RWPE1 (cell line): ENCODE results near the gene FREM3.
A peak's percentile ranks its signal among the peaks of the same experiment; 100 is the strongest.
"Not testable (repeated sequence)": the region's sequence is repeated elsewhere in the genome, so short reads cannot be mapped to it uniquely, and the experiment has no call there.

ENCODE experiments used
- CTCF ChIA-PET: fragments of 350-600 bp; sonication (Branson Sonifier 250); formaldehyde crosslinking; extraction: SDS; loops from one replicate; lab custom pipeline; 2021; lab: Yijun Ruan, JAX
- POLR2A ChIA-PET: fragments of 400-600 bp; formaldehyde crosslinking; extraction: SDS; loops from one replicate; lab custom pipeline; 2020; ENCODE audit warnings: antibody characterized with exemption; ENCODE audit not compliant: low non-redundant PET; lab: Yijun Ruan, JAX
- DNase-seq: peaks from one replicate; pipeline ENCODE4 v3.0.0; 2012; ENCODE audit warnings: low spot score
- H3K27ac ChIP-seq: fragments of 450-650 bp; 2 replicates; pipeline ENCODE4 v1.5.1; 2017
- TF ChIP-seq, protein P1 (sequence below): fragments of 450-650 bp; conservative IDR thresholded peaks from 2 replicates; pipeline ENCODE4 v1.5.1; 2017; ENCODE audit warnings: low read depth, mild to moderate bottlenecking

The FREM3 gene

DNA sequence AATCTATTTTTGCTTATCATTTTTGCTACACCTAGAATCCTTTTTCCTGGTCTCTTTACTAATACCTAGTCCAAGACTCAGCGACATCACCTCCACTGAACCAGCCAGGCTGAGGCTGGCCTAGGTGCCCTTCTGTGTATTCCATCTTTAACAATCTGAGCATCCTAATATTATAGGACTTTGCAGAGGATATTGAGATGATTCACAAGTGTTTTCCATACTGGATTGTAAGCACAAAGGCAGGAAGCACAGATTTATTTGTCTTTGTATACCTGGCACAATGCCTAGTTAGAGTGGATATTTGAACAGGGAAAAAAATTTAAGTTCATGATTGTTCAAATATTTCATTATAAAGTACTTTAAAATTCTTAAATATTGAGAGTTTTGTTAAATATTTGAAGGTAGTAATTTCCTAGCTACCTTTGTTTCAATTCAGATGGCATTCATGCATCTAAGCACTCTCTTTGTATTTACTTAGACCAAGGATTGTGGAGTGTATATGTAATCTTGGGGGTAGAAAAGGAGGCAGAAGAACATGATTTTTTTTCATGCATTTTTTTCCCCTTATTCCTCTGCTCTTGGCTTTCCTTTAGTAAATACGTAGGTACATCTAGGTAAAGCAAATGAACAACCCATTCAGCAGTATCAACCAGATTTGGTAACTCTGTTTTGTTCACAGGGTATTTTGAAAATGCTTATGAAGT lies 168.5 kb downstream of the FREM3 start:
- CTCF ChIA-PET, result interaction anchor here (0.6 to 1.1 kb wide), 2 partner anchors 12 to 320 kb away, joined by 3 to 5 read pairs; no protein-coding TSS in a partner anchor
- TF ChIP-seq, protein P1, sequence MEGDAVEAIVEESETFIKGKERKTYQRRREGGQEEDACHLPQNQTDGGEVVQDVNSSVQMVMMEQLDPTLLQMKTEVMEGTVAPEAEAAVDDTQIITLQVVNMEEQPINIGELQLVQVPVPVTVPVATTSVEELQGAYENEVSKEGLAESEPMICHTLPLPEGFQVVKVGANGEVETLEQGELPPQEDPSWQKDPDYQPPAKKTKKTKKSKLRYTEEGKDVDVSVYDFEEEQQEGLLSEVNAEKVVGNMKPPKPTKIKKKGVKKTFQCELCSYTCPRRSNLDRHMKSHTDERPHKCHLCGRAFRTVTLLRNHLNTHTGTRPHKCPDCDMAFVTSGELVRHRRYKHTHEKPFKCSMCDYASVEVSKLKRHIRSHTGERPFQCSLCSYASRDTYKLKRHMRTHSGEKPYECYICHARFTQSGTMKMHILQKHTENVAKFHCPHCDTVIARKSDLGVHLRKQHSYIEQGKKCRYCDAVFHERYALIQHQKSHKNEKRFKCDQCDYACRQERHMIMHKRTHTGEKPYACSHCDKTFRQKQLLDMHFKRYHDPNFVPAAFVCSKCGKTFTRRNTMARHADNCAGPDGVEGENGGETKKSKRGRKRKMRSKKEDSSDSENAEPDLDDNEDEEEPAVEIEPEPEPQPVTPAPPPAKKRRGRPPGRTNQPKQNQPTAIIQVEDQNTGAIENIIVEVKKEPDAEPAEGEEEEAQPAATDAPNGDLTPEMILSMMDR, result no peak
- POLR2A ChIA-PET, result no interaction called here
- H3K27ac ChIP-seq, result no peak overlapping the region
- DNase-seq, result no peak

DNA sequence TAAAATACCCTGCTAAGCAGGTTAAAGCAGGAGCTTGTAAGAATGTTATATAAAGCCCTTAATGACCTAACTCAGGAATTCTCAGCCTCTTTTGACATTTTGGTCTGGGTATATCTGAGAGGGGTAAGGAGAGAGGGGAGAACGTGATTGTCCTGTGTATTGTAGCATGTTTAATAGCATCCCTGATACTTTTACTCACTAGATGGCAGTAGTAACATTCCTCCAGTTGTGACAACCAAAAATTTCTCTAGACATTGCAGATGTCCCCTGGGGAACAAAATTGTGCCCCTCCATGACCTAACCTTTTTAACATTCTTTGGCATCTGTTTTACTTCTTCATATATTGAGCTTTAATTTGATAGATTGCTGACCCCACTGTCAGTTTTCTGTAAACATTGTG lies 169.1 kb downstream of the FREM3 start:
- DNase-seq, result no peak
- ChIA-PET POLR2A (no interaction called here), CTCF (interaction anchor here (0.6 to 1.1 kb wide), 2 partner anchors 13 to 319 kb away, joined by 3 to 5 read pairs; no protein-coding TSS in a partner anchor)
- no peak overlapping the region for H3K27ac ChIP-seq
- TF ChIP-seq, protein P1, result peak; percentile 35

DNA sequence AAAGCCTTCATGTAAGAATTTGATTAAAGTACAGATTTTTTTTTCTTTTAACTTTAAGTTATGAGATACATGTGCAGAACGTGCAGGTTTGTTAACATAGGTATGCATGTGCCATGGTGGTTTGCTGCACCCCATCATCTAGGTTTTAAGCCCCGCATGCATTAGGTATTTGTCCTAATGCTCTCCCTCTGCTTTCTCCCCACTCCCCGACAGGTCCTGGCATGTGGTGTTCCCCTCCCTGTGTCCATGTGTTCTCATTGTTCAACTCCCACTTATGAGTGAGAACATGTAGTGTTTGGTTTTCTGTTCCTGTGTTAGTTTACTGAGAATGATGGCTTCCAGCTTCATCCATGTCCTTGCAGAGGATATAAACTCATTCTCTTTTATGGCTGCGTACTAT lies 172.4 kb downstream of the FREM3 start:
- POLR2A ChIA-PET, H3K27ac ChIP-seq, CTCF ChIA-PET, DNase-seq: not testable (repeated sequence)
